Psoas muscle (tissue), 8 donors: Measurements from ENCODE around the gene PSG4. TPM values are rescaled to one million over a fixed set of nuclear protein-coding genes. Genes with fewer than 3 reads are reported as not detected.
"Not testable (repeated sequence)": the region's sequence is repeated elsewhere in the genome, so short reads cannot be mapped to it uniquely, and the experiment has no call there.

Experiments used
- ATAC-seq, 4 donors: fragments of 200-7000 bp; cut with Tn5 transposase; one replicate each; pipeline ENCODE4 v1.9.1; 2020; ENCODE audit warnings: moderate library complexity in 3 of 4, mild to moderate bottlenecking in 2 of 4
- DNase-seq, 2 donors: peaks; one replicate each; pipeline ENCODE4 v3.0.0-alpha.2; 2020
- H3K27ac ChIP-seq: fragments of 200-600 bp; one replicate; pipeline ENCODE4 v1.8.0; 2022
- H3K27me3 ChIP-seq, 3 donors: fragments of 200-600 bp in 1 of 3; one replicate each; pipeline versions ENCODE4 v1.6.1 to v1.8.0; 2013 to 2022; ENCODE audit warnings: low read length in 2 of 3, mild to moderate bottlenecking in 2 of 3, moderate library complexity in 1 of 3; ENCODE audit not compliant: insufficient read depth in 3 of 3
- H3K36me3 ChIP-seq, 2 donors: fragments of 200-600 bp in 1 of 2; one replicate each; pipeline versions ENCODE4 v1.6.1 to v1.8.0; 2013 to 2022; ENCODE audit warnings: low read depth in 1 of 2, mild to moderate bottlenecking in 1 of 2, moderate library complexity in 1 of 2; ENCODE audit not compliant: insufficient read depth in 1 of 2
- H3K4me1 ChIP-seq: fragments of 200-600 bp; one replicate; pipeline ENCODE4 v1.8.0; 2022
- H3K4me3 ChIP-seq: fragments of 200-600 bp; one replicate; pipeline ENCODE4 v1.8.0; 2022; ENCODE audit warnings: mild to moderate bottlenecking
- H3K9me3 ChIP-seq: fragments of 200-600 bp; one replicate; pipeline ENCODE4 v1.8.0; 2022
- WGBS, 3 donors: extraction: QIAGEN DNeasy Blood & Tissue Kit; methylation state at CpG; one replicate each; pipeline versions ENCODE4 v1.1.6 to v1.1.7; 2013; 5-methylcytosine and 5-hydroxymethylcytosine counted together
- intact Hi-C, 2 donors: fragments of 100-400 bp; cut with DNase I; formaldehyde crosslinking; loops; one replicate each; pipeline versions ENCODE4 v1.11.0 to v1.14.2; 2022
- polyA plus RNA-seq, 3 donors: library from polyadenylated mRNA; stranded (reverse); fragments of 200-250 nt; gene quantifications; one replicate each; pipeline ENCODE4 v1.2.3, GENCODE V29; 2013
- total RNA-seq, 4 donors: library from RNA; stranded (reverse); fragmentation: NEBNext Ultra II Directional in 2 of 4; extraction: Animal tissue kit (Norgen Biotek cat#: 25700) in 2 of 4; gene quantifications; one replicate each; pipeline versions ENCODE4 v1.2.1 to v1.2.4, GENCODE V29; 2021 to 2023
- TF ChIP-seq, protein P1 (sequence below): fragments of 200-600 bp; IDR thresholded peaks from one replicate; pipeline ENCODE4 v1.8.0; 2022; ENCODE audit warnings: antibody characterized with exemption
- donor health status: healthy with polysubstance abuse.
- donor health status: DM: no; HTN: no; CAD: no; lungs with moderate emphysema.
- donor health status: Bipolar disorder and iron deficiency.
- donor health status: healthy.
- donor health status: DM: yes; HTN: yes; CAD: no.
- donor health status: DM: no; HTN: no; CAD: no.
- donor health status: DM: no; HTN: no; CAD: no.
- donor health status: DM: yes; HTN: yes; CAD: no.

Gene PSG4
- total and polyA plus RNA-seq, 7 donors, result not detected

DNA sequence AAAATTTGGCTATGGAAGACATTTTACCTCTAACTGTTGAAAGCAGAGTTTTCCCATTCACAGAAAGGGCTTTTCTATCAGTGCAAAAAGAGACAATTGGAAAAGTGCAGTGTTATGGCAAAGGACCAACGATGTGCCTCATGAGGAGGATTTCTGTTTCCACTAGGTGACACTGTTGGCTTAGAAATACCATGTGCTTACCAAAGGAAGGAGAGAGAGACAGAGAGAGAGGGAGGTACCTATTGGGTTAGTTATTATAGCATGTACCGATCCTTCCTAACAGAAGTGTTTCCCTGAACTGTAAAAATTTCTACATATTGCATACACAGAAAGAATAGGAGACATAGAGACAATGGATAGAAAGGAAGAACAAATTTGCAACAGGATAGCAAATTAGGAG lies 23.9 kb upstream of the PSG4 start:
- H3K4me1 ChIP-seq, result no peaks in the 10 kb centered on the region
- 76 to 83% (median 82%) methylated on average over 2 of the region's 2 CpGs for WGBS, 3 donors

DNA sequence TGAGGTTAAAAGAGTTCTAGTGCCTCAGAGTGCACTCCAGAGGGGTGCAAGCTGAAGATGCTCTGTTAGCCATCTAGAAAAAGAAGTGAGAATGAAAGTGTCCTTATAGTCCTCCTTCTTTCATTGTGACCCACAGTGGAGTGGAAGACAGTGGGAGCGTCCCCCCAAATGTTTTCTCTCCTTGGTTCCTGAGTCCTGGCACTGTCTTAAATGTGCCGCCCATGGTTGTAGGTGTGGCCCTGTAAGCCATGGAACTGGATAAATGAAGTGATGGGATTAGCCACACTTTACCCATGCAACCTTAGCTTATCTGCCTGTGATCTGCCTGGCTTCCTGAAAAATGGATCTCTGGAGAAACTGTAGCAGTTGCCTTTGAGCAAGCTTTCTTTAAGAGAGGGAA lies 23.3 kb upstream of the PSG4 start:
- H3K4me1 ChIP-seq, H3K36me3 ChIP-seq, ATAC-seq, intact Hi-C loops, H3K27ac ChIP-seq, DNase-seq, H3K4me3 ChIP-seq, H3K9me3 ChIP-seq, H3K27me3 ChIP-seq: not testable (repeated sequence)
- WGBS, 3 donors, result 70 to 72% (median 72%) methylated on average over 2 of the region's 2 CpGs

More for the DNA sequence above, 23.9 kb upstream of the PSG4 start:
- ATAC-seq (no peak), DNase-seq (no peak)
- H3K27ac ChIP-seq, result no peak overlapping the region
- H3K36me3 ChIP-seq, result no peaks in the 10 kb centered on the region
- no peak overlapping the region for H3K4me3 ChIP-seq
- H3K9me3 ChIP-seq, result no peaks in the 10 kb centered on the region
- TF ChIP-seq, protein P1, sequence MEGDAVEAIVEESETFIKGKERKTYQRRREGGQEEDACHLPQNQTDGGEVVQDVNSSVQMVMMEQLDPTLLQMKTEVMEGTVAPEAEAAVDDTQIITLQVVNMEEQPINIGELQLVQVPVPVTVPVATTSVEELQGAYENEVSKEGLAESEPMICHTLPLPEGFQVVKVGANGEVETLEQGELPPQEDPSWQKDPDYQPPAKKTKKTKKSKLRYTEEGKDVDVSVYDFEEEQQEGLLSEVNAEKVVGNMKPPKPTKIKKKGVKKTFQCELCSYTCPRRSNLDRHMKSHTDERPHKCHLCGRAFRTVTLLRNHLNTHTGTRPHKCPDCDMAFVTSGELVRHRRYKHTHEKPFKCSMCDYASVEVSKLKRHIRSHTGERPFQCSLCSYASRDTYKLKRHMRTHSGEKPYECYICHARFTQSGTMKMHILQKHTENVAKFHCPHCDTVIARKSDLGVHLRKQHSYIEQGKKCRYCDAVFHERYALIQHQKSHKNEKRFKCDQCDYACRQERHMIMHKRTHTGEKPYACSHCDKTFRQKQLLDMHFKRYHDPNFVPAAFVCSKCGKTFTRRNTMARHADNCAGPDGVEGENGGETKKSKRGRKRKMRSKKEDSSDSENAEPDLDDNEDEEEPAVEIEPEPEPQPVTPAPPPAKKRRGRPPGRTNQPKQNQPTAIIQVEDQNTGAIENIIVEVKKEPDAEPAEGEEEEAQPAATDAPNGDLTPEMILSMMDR, result no peak
- H3K27me3 ChIP-seq, result no peaks in the 10 kb centered on the region
- intact Hi-C loops, result no loop called here

DNA sequence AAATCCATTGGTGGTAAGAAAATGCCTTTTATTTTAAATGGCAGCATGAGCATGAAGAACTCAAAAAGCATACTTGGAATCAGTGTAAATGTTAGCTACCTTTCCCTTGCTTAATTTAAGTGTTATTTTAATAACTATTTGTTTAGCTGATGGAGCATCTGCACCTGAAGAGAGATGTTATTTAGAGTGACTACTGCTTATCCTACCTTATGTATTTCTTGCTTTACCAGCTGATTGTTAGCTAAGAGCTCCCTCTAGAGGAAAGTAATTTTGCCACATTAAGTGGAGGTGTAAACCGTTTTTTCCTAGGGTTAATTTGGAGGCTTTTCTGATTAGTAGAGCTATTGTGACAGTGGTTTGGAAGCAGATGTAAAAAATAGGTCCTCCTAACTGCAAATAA lies 21.5 kb upstream of the PSG4 start:
- H3K27me3 ChIP-seq, intact Hi-C loops, H3K9me3 ChIP-seq, H3K4me1 ChIP-seq, H3K4me3 ChIP-seq, DNase-seq, H3K36me3 ChIP-seq, ATAC-seq, H3K27ac ChIP-seq: not testable (repeated sequence)
- WGBS, 3 donors, result 70 to 77% (median 76%) methylated on average over 1 of the region's 1 CpG

DNA sequence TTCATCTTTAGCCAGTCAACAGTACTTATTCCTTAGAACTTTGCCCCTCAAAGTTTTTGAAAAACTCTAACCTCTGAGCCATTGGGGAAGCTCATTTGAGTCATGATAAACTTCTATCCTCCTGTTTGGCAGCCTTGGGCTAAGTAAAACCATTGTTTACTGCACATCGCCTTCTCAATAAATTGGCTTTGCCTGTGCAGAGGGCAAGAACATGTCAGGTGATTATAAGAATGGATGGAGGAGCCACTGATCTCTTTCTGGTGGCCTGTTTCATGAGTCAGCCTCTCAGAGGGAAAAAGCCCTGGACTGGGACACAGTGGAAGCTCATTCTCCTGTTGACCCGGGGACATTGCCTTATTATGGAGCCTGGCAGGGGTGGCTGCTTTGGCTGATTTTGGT lies 19.4 kb upstream of the PSG4 start:
- DNase-seq (no peak), ATAC-seq (no peak)
- no peaks in the 10 kb centered on the region for H3K36me3 ChIP-seq
- H3K27me3 ChIP-seq, result no peaks in the 10 kb centered on the region
- no peak overlapping the region for H3K4me3 ChIP-seq
- TF ChIP-seq, protein P1, result no peak
- no peak overlapping the region for H3K27ac ChIP-seq
- 82 to 90% (median 90%) methylated on average over 2 of the region's 2 CpGs for WGBS, 3 donors
- H3K4me1 ChIP-seq, result no peaks in the 10 kb centered on the region
- H3K9me3 ChIP-seq, result no peaks in the 10 kb centered on the region
- intact Hi-C loops, result no loop called here

DNA sequence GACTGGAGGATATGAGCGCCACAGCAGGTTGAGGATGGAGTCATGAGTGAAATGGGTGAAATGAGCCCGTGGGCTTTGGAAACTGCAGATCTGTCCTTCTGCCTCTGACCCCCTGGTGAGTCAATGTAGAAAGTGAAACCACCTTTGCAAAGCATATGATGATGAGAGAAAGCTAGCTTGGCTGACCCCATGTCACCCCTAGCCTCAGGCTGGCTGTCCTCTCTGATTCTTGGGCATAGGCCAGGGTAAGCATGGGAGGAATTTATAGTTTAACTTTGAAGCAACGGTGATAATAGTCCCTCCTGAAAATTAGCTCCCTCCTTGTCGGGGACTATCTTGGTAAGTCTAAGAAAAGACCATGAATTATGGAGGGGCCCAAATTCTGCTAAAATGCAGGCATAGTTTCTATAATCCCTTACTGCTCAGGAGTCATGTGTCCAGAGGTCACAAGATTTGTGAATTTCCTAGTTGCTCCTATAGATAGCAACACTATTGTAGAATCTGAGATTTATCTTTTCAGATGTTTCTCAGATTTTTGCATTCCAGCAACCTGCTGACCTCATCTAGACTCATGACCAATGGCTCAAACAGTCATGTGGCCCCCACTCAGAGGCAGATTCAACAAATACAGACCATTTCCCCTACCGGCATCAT lies 18.9 kb upstream of the PSG4 start:
- ATAC-seq, H3K9me3 ChIP-seq, H3K36me3 ChIP-seq, intact Hi-C loops, H3K4me3 ChIP-seq, H3K4me1 ChIP-seq, H3K27ac ChIP-seq, DNase-seq, H3K27me3 ChIP-seq: not testable (repeated sequence)
- WGBS, 3 donors, result 66 to 76% (median 68%) methylated on average over 5 of the region's 5 CpGs

DNA sequence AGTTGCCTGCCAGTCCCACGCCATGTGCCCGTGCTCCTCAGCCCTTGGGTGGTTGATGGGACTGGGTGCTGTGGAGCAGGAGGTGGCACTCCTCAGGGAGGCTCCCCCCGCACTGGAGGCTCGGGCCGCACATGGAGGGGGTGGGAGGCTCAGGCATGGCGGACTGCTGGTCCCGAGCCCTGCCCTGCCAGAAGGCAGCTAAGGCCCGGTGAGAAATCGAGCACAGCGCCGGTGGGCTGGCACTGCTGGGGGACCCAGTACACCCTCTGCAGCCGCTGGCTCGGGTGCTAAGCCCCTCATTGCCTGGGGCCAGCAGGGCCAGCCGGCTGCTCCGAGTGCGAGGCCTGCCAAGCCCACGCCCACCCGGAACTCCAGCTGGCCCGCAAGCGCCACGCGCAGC lies 16.5 kb upstream of the PSG4 start:
- H3K9me3 ChIP-seq, H3K27me3 ChIP-seq, H3K4me1 ChIP-seq, intact Hi-C loops, ATAC-seq, H3K4me3 ChIP-seq, H3K36me3 ChIP-seq, DNase-seq, H3K27ac ChIP-seq: not testable (repeated sequence)
- WGBS, 3 donors, result 90 to 96% (median 91%) methylated on average over 13 to 22 of the region's 22 CpGs

DNA sequence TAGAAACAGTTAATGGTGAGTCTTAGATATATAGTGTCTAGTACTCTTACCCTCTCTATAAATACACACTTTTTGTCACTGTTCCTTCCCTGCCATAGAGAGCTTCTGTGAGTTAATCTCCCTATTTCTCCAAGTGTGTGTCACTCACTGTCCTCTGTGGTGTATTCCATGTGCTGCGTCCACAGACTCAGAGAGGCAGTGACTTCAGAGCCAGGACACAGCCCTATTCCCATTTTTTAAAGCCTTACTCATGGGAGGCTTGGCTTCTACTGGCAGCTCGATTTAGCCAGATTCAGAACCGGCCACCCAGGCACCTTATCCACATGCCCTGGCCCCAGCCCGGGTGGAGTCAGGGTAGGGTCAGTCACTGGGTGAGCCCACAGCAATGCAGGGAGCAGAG lies 13.7 kb upstream of the PSG4 start:
- intact Hi-C loops, ATAC-seq, H3K36me3 ChIP-seq, H3K27ac ChIP-seq, DNase-seq, H3K4me1 ChIP-seq, H3K27me3 ChIP-seq, H3K4me3 ChIP-seq, H3K9me3 ChIP-seq: not testable (repeated sequence)
- 69 to 79% (median 74%) methylated on average over 4 of the region's 4 CpGs for WGBS, 3 donors

DNA sequence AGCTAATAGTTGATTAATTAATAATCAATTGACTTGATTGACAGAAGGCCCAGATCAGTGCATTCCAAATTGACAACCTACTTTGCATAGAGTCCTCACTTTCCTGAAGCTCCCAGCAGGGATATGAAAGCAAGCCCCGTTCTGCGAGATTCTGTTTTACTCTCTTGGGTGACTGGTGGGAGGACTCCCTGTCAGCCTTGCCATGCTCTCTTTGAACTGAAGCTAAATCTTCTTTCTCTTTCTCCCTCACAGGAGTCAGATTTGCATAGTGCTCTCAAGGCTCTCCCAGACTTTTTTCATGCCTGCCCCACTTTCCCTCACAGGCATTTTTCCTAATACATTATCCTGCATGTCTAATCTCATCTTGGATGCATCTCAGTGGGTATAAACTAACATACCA lies 10.4 kb upstream of the PSG4 start:
- DNase-seq, H3K27me3 ChIP-seq, H3K36me3 ChIP-seq, ATAC-seq, H3K27ac ChIP-seq, H3K4me1 ChIP-seq, H3K4me3 ChIP-seq, intact Hi-C loops, H3K9me3 ChIP-seq: not testable (repeated sequence)
- WGBS, 3 donors, result 13 to 29% (median 19%) methylated on average over 2 of the region's 2 CpGs
